ENCODE measurements around the gene FLNC. TPM values are rescaled to one million over a fixed set of nuclear protein-coding genes. Genes with fewer than 3 reads are reported as not detected.

The FLNC gene
- total and polyA plus RNA-seq, 9 of the 15 experiments (the other 6 are each of a cell fraction or from before 2014, with no cell fraction given) = 0.90 to 155 (median 28.8) TPM

GRCh38 chr7:128841171-128841690 is 11.0 kb downstream of the FLNC start (continued):
- TF ChIP-seq BRF2 (IDR thresholded peaks at IDR 0.05; ENCODE audit: borderline replicate concordance, insufficient read depth, insufficient read length) (no peak), SREBF1 (IDR thresholded peaks at IDR 0.05; ENCODE audit: borderline replicate concordance, low read depth, low read length) (no peak), ZNF12 (CRISPR knock-in tag; IDR thresholded peaks at IDR 0.05) (no peak), FOXJ3 (CRISPR knock-in tag; IDR thresholded peaks at IDR 0.05) (no peak), KAT7 (CRISPR knock-in tag; IDR thresholded peaks at IDR 0.05; ENCODE audit: borderline replicate concordance) (no peak), SRF (CRISPR knock-in tag; IDR thresholded peaks at IDR 0.05) (no peak), MAZ (CRISPR knock-in tag; conservative IDR thresholded peaks at IDR 0.05 in 1 of 2, IDR thresholded peaks at IDR 0.05 in 1 of 2) (no peak), ILK (tag; IDR thresholded peaks at IDR 0.05; ENCODE audit: borderline replicate concordance, low read depth) (no peak), ERF (CRISPR knock-in tag; IDR thresholded peaks at IDR 0.05) (no peak), CHCHD3 (CRISPR knock-in tag; IDR thresholded peaks at IDR 0.05) (no peak), ZNF274 (IDR thresholded peaks at IDR 0.05; ENCODE audit: borderline replicate concordance, low read depth, low read length) (no peak), ZNF740 (CRISPR knock-in tag; IDR thresholded peaks at IDR 0.05) (0 out of 2 replicates have a peak, but pooled peaks have one; percentile 26), ZNF740 (tag; IDR thresholded peaks at IDR 0.05) (no peak), TFAP4 (CRISPR knock-in tag; IDR thresholded peaks at IDR 0.05; ENCODE audit: borderline replicate concordance) (0 out of 2 replicates have a peak, but pooled peaks have one; percentile 7), ZNF609 (CRISPR knock-in tag; IDR thresholded peaks at IDR 0.05; ENCODE audit: borderline replicate concordance) (no peak), SMC3 (conservative IDR thresholded peaks at IDR 0.05; ENCODE audit: insufficient read depth, low read depth, low read length) (0 out of 2 replicates have a peak, but pooled peaks have one; percentile 8)
